ENCODE results near the gene ATP2C2. TPM values are rescaled to one million over a fixed set of nuclear protein-coding genes. Genes with fewer than 3 reads are reported as not detected.
"Not testable (repeated sequence)": the region's sequence is repeated elsewhere in the genome, so short reads cannot be mapped to it uniquely, and the experiment has no call there.

The ATP2C2 gene
- total RNA-seq, 1 donor from 2014 or later = 32.1 TPM

- H3K36me3 ChIP-seq (ENCODE audit: control insufficient read depth, insufficient read depth, low read length) = no peaks in the 10 kb centered on the region
- no peak for TF ChIP-seq CTCF (IDR thresholded peaks at IDR 0.05; ENCODE audit: insufficient read depth, low read length, severe bottlenecking)
- no peak overlapping the region for H3K4me3 ChIP-seq (ENCODE audit: low read depth, low read length)
- no peaks in the 10 kb centered on the region for H3K27me3 ChIP-seq (ENCODE audit: control insufficient read depth, insufficient read depth, low read length)
- FAIRE-seq (no peak), DNase-seq (ENCODE audit: low read depth) (no peak)
Observed at GRCh38 chr16:84386047-84386446, 17.7 kb downstream of the ATP2C2 start.

GRCh38 chr16:84387021-84387420 is 18.7 kb downstream of the ATP2C2 start:
- H3K36me3 ChIP-seq (ENCODE audit: control insufficient read depth, insufficient read depth, low read length) = no peaks in the 10 kb centered on the region
- TF ChIP-seq CTCF (IDR thresholded peaks at IDR 0.05; ENCODE audit: insufficient read depth, low read length, severe bottlenecking) = no peak
- FAIRE-seq (no peak), DNase-seq (ENCODE audit: low read depth) (no peak)
- H3K4me3 ChIP-seq (ENCODE audit: low read depth, low read length) = no peak overlapping the region
- H3K27me3 ChIP-seq (ENCODE audit: control insufficient read depth, insufficient read depth, low read length) = no peaks in the 10 kb centered on the region

- H3K36me3 ChIP-seq (ENCODE audit: control insufficient read depth, insufficient read depth, low read length) = no peaks in the 10 kb centered on the region
- H3K27me3 ChIP-seq (ENCODE audit: control insufficient read depth, insufficient read depth, low read length) = no peaks in the 10 kb centered on the region
- no peak overlapping the region for H3K4me3 ChIP-seq (ENCODE audit: low read depth, low read length)
- FAIRE-seq (no peak), DNase-seq (ENCODE audit: low read depth) (no peak)
- TF ChIP-seq CTCF (IDR thresholded peaks at IDR 0.05; ENCODE audit: insufficient read depth, low read length, severe bottlenecking) = no peak
Observed at GRCh38 chr16:84390131-84390785, 21.9 kb downstream of the ATP2C2 start.

GRCh38 chr16:84391151-84392030 is 23.1 kb downstream of the ATP2C2 start:
- DNase-seq (ENCODE audit: low read depth) (no peak), FAIRE-seq (no peak)
- Histone ChIP-seq H3K4me3 (ENCODE audit: low read depth, low read length) (no peak overlapping the region), H3K27me3 (ENCODE audit: control insufficient read depth, insufficient read depth, low read length) (no peaks in the 10 kb centered on the region), H3K36me3 (ENCODE audit: control insufficient read depth, insufficient read depth, low read length) (no peaks in the 10 kb centered on the region)
- no peak for TF ChIP-seq CTCF (IDR thresholded peaks at IDR 0.05; ENCODE audit: insufficient read depth, low read length, severe bottlenecking)

- DNase-seq (ENCODE audit: low read depth) (no peak), FAIRE-seq (no peak)
- H3K27me3 ChIP-seq (ENCODE audit: control insufficient read depth, insufficient read depth, low read length) = no peaks in the 10 kb centered on the region
- H3K36me3 ChIP-seq (ENCODE audit: control insufficient read depth, insufficient read depth, low read length) = no peaks in the 10 kb centered on the region
- TF ChIP-seq CTCF (IDR thresholded peaks at IDR 0.05; ENCODE audit: insufficient read depth, low read length, severe bottlenecking) = no peak
- no peak overlapping the region for H3K4me3 ChIP-seq (ENCODE audit: low read depth, low read length)
Observed at GRCh38 chr16:84392031-84392360, 23.7 kb downstream of the ATP2C2 start.

DNA sequence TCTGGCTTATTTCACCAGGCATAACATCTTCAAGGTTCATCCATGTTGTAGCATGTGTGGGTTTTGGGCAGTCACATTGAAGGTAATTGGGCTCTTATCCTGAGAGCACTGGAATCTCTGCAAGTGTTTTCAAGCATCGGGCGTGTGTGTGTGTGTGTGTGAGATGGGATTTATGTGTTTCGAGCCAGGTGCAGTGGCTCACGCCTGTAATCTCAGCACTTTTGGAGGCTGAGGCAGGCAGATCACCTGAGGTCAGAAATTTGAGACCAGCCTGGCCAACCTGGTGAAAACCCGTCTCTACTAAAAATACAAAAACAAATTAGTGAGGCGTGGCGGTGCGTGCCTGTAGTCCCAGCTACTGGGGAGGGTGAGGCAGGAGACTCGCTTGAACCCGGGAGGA is 27.7 kb downstream of the ATP2C2 start:
- H3K36me3 ChIP-seq (ENCODE audit: control insufficient read depth, insufficient read depth, low read length); H3K4me3 ChIP-seq (ENCODE audit: low read depth, low read length); FAIRE-seq; H3K27me3 ChIP-seq (ENCODE audit: control insufficient read depth, insufficient read depth, low read length): not testable (repeated sequence)
- DNase-seq (ENCODE audit: low read depth) = peak; percentile 10
